ENCODE measurements around the gene SLAMF6.

- TF ChIP-seq CTCF (IDR thresholded peaks at IDR 0.05) (no peak), POLR2A (IDR thresholded peaks at IDR 0.05) (no peak)
Observed at GRCh38 chr1:160438317-160438918, 84.6 kb downstream of the SLAMF6 start.

Measured in breast epithelium (tissue), 3 donors.